Ramos (cell line): ENCODE data around the gene GINS2.

Experiments
- in situ Hi-C: fragments of 300-500 bp; cut with MboI; formaldehyde crosslinking; loops from one replicate; pipeline ENCODE4 v1.14.3; 2022; ENCODE audit warnings: low sequenced_read_pairs; ENCODE audit not compliant: unreplicated experiment

GINS2 gene

GRCh38 chr16:85674418-85674755, 14.4 kb downstream of the GINS2 start:
- in situ Hi-C loops = no loop called here

DNA sequence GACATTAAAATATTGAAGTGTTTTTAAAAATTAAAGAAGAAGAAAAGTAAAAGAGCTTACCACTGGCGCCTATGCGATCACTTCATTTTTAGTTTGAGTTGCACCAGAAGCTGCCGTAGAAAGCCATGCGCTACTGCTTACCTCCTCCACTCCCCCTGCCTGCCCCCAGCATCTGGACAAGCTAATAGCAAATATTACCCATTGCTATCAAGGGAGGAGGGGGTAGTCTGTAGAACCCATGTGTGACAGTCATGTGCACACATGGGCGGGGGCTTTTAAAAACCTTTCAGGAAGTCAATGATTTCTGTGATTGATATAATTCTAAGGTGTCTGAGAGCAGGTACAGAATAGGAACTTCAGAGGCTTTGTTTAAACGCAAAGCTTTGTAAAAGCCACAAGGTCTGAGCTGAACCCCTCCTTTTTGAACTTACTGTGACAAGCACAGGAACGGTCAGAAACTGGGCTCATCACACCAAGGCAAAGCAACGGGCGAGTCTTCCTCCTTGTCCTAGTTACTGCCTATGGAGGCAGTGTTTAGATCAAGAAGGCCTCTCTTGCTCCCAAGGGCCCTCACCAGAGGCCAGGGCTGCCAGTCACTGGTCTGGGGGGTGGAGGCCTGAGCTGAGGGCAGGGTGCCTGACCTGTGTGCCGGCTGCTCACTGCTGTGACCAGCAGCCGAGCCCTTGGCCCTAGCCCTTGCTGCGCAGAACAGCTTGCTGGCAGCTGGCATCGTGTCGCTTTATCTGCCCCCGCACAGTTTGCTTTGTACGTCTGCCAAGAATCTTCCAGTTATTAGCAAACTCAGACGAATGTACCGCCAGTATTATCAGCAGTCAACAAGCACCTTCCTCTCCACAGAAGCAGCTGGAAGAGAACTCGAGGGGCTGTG, 15.0 kb downstream of the GINS2 start:
- in situ Hi-C loops = no loop called here

- in situ Hi-C loops = no loop called here
Observed at GRCh38 chr16:85670840-85671239, 17.9 kb downstream of the GINS2 start.

- in situ Hi-C loops = no loop called here
Observed at GRCh38 chr16:85668676-85669424, 19.9 kb downstream of the GINS2 start.

DNA sequence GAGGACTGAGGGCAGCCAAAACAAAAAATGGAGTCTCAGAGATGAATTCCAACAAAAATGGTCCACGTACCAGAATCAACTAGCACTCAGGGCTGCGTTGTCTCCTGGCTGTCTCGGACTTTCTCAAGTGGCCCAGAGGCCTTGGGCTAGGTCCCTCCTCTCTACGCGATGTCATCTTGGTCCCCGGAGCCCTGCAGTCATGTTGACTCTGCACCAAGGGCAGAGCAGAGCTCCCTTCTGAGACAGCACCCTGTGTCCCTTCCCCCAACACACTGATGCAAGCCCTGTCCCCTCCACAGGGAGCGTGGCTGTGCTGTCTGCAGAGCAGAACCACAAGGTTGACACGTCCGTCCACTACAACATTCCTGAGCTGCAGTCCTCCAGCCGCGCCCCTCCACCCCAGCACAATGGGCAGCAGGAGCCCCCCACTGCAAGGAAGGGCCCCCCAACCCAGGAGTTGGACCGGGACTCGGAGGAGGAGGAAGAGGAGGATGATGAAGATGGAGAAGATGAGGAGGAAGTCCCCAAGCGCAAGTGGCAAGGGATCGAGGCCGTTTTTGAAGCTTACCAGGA, 20.8 kb downstream of the GINS2 start:
- in situ Hi-C loops = no loop called here

GRCh38 chr16:85667261-85667660, 21.5 kb downstream of the GINS2 start:
- in situ Hi-C loops = no loop called here

- in situ Hi-C loops = no loop called here
Observed at GRCh38 chr16:85665929-85666328, 22.8 kb downstream of the GINS2 start.

- in situ Hi-C loops = no loop called here
Observed at GRCh38 chr16:85665373-85665740, 23.4 kb downstream of the GINS2 start.

DNA sequence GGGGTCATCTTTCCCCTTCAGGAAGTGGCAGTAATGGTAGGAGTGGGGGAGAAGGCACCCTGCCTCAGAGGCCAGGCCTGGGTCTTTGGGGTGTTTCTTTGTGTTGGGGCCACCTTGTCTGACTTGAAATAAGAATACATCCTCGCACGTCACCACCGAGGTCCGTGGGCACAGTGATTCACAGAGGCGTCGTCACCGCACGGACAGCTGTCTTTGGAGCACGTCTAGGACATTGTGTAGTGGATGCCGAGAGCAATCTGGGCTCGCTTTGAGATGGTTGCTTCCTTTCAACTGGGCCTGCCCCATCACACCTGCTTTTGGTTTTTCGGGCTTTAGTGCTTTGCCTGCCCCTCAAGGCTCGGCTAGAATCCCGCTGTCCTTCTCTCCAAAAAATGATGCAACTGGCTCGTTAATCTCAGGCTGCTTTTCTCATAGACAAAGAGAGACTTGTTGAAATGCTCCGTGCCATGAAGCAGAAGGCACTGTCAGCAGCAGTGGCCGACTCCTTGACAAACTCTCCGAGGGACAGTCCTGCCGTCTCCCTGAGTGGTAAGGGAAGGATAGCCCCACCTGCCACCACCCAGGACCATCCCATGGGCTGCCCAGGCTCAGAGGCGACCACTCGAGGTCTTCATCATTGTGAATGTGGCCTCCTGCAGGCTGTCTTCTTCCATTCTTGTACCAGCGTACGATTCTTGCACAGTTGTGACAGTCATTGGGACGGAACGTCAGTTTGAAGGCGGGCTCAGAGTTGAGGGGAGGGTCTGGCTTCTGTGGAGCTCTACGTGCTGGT, 24.0 kb downstream of the GINS2 start:
- in situ Hi-C loops = no loop called here

GRCh38 chr16:85663891-85664321, 24.8 kb downstream of the GINS2 start:
- in situ Hi-C loops = no loop called here

DNA sequence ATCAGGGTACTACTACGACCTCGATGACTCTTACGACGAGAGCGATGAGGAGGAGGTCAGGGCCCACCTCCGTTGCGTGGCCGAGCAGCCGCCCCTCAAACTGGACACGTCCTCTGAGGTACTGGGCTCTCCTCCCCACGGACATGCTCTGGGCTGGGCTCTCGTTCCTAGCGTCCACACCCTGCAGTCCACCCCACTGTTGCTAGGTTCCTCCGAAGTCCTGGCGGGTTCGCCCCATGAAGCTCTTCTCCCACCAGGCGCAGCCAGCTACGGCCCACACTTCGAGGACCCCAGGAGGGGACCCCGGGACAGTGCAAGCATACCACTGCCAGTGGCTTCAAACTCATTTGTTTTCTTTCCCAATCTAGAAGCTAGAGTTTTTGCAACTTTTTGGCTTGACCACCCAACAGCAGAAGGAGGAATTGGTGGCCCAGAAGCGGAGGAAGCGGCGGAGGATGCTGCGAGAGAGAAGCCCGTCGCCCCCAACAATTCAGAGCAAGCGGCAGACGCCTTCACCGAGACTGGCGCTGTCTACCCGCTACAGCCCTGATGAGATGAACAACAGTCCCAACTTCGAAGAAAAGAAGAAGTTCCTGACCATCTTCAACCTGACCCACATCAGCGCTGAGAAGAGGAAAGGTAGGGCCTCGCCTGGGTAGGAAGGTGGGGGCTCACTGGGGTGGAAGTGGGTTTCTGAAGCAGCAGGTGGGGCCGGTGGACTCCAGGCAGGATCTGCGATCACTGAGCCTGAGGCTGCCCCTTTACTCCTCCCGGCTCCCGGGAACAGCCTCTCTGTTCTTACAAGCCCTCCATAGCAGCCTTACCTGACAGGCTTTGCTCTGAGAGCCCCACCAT, 25.6 kb downstream of the GINS2 start:
- in situ Hi-C loops = no loop called here

DNA sequence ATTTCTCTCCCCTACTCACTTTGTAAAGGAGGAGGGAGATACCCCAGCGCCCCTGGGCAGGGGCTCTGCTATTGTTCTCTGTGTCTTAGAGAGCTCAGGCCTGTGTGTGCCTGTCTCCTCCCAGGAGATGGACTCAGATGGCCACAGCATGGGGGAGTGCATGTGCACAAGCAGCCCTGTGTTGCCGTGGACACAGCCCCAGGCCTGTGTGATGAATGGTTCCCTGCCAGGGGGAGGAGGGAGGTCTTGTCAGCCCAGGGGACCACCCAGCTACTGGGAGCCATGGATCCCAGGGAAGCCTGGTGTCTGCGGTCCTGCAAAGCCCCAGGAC, 26.3 kb downstream of the GINS2 start:
- in situ Hi-C loops = no loop called here

- in situ Hi-C loops = no loop called here
Observed at GRCh38 chr16:85661740-85662481, 26.8 kb downstream of the GINS2 start.

- in situ Hi-C loops = no loop called here
Observed at GRCh38 chr16:85660843-85661739, 27.7 kb downstream of the GINS2 start.

GRCh38 chr16:85659805-85660511, 28.8 kb downstream of the GINS2 start:
- in situ Hi-C loops = loop anchor here (5.0 kb wide), 1 partner anchor 57 kb away; no protein-coding TSS in a partner anchor

GRCh38 chr16:85659336-85659735, 29.4 kb downstream of the GINS2 start:
- in situ Hi-C loops = loop anchor here (5.0 kb wide), 1 partner anchor 58 kb away; no protein-coding TSS in a partner anchor
